Esophagus (tissue), 2 donors: ENCODE measurements around the gene NPBWR2. TPM values are rescaled to one million over a fixed set of nuclear protein-coding genes. Genes with fewer than 3 reads are reported as not detected.

Experiments
- H3K27ac ChIP-seq, 2 donors: one replicate each; pipeline ENCODE4 v1.5.1; 2013; ENCODE audit warnings: low read depth in 2 of 2, mild to moderate bottlenecking in 2 of 2, inconsistent platforms in 1 of 2, low read length in 1 of 2, moderate library complexity in 1 of 2
- H3K27me3 ChIP-seq, 2 donors: one replicate each; pipeline ENCODE4 v1.6.1; 2013; ENCODE audit warnings: low read length in 2 of 2, control low read depth in 1 of 2, mild to moderate bottlenecking in 1 of 2; ENCODE audit not compliant: insufficient read depth in 2 of 2, control insufficient read depth in 1 of 2
- H3K36me3 ChIP-seq, 2 donors: one replicate each; pipeline ENCODE4 v1.6.1; 2013; ENCODE audit warnings: low read length in 1 of 2; ENCODE audit not compliant: control insufficient read depth in 2 of 2, insufficient read depth in 2 of 2
- H3K4me1 ChIP-seq, 2 donors: one replicate each; pipeline ENCODE4 v1.6.1; 2013; ENCODE audit warnings: low read length in 1 of 2; ENCODE audit not compliant: control insufficient read depth in 2 of 2, insufficient read depth in 2 of 2
- H3K4me3 ChIP-seq, 2 donors: one replicate each; pipeline ENCODE4 v1.5.1; 2013; ENCODE audit warnings: low read length in 2 of 2, mild to moderate bottlenecking in 2 of 2, low read depth in 1 of 2, moderate library complexity in 1 of 2
- H3K9me3 ChIP-seq, 2 donors: one replicate each; pipeline ENCODE4 v1.6.1; 2013; ENCODE audit warnings: mild to moderate bottlenecking in 2 of 2, low read depth in 1 of 2, low read length in 1 of 2, moderate library complexity in 1 of 2; ENCODE audit not compliant: control insufficient read depth in 2 of 2, insufficient read depth in 1 of 2
- WGBS, 2 donors: extraction: QIAGEN DNeasy Blood & Tissue Kit; methylation state at CpG; one replicate each; pipeline ENCODE4 v1.1.7; 2013; 5-methylcytosine and 5-hydroxymethylcytosine counted together
- polyA plus RNA-seq, 2 donors: library from polyadenylated mRNA; stranded (reverse); fragments of 200-250 nt; gene quantifications; one replicate each; pipeline ENCODE4 v1.2.3, GENCODE V29; 2013
- donor health status: healthy with polysubstance abuse.
- donor health status: Bipolar disorder and iron deficiency.

The NPBWR2 gene
- polyA plus RNA-seq, 2 donors: not detected

GRCh38 chr20:64143018-64143801, 35.8 kb upstream of the NPBWR2 start:
- 77 to 82% methylated on average over 14 of the region's 14 CpGs for WGBS, 2 donors
- no peaks in the 10 kb centered on the region for H3K27me3 ChIP-seq

GRCh38 chr20:64142590-64142989, 35.2 kb upstream of the NPBWR2 start:
- 27 to 28% methylated on average over 9 of the region's 9 CpGs for WGBS, 2 donors
- Histone ChIP-seq H3K4me3 (no peak overlapping the region), H3K27ac (no peak overlapping the region), H3K36me3 (no peaks in the 10 kb centered on the region), H3K27me3 (no peaks in the 10 kb centered on the region), H3K4me1 (no peaks in the 10 kb centered on the region), H3K9me3 (peaks cover 5 to 16% of the 10 kb centered on the region in 2 donors)

More at GRCh38 chr20:64143018-64143801, 35.8 kb upstream of the NPBWR2 start:
- Histone ChIP-seq H3K4me3 (no peak overlapping the region), H3K4me1 (no peaks in the 10 kb centered on the region), H3K27ac (no peak overlapping the region), H3K9me3 (peaks cover 5 to 16% of the 10 kb centered on the region in 2 donors), H3K36me3 (no peaks in the 10 kb centered on the region)

- H3K36me3 ChIP-seq: no peaks in the 10 kb centered on the region
- H3K27ac ChIP-seq: no peak overlapping the region
- H3K4me1 ChIP-seq: no peaks in the 10 kb centered on the region
- H3K4me3 ChIP-seq: no peak overlapping the region
- 66 to 69% methylated on average over 10 of the region's 10 CpGs for WGBS, 2 donors
- peaks cover 5 to 15% of the 10 kb centered on the region in 2 donors for H3K9me3 ChIP-seq
- no peaks in the 10 kb centered on the region for H3K27me3 ChIP-seq
Observed at GRCh38 chr20:64140956-64141355, 33.6 kb upstream of the NPBWR2 start.

GRCh38 chr20:64140061-64140931, 32.9 kb upstream of the NPBWR2 start:
- Histone ChIP-seq H3K9me3 (peaks cover 3 to 9% of the 10 kb centered on the region in 2 donors), H3K4me3 (no peak overlapping the region), H3K36me3 (no peaks in the 10 kb centered on the region), H3K27me3 (no peaks in the 10 kb centered on the region), H3K4me1 (no peaks in the 10 kb centered on the region), H3K27ac (no peak overlapping the region)
- 69 to 75% methylated on average over 13 of the region's 13 CpGs for WGBS, 2 donors

GRCh38 chr20:64139199-64140060, 32.1 kb upstream of the NPBWR2 start:
- Histone ChIP-seq H3K4me1 (no peaks in the 10 kb centered on the region), H3K27ac (no peak overlapping the region), H3K36me3 (no peaks in the 10 kb centered on the region), H3K27me3 (no peaks in the 10 kb centered on the region), H3K9me3 (peaks cover 0 to under 1% of the 10 kb centered on the region in 2 donors), H3K4me3 (no peak overlapping the region)
- 76 to 79% methylated on average over 21 of the region's 21 CpGs for WGBS, 2 donors

- Histone ChIP-seq H3K4me1 (no peaks in the 10 kb centered on the region), H3K27me3 (no peaks in the 10 kb centered on the region), H3K9me3 (no peaks in the 10 kb centered on the region), H3K4me3 (no peak overlapping the region), H3K36me3 (no peaks in the 10 kb centered on the region), H3K27ac (no peak overlapping the region)
- 76 to 79% methylated on average over 18 of the region's 18 CpGs for WGBS, 2 donors
Observed at GRCh38 chr20:64138276-64138815, 31.0 kb upstream of the NPBWR2 start.

- Histone ChIP-seq H3K27ac (no peak overlapping the region), H3K27me3 (no peaks in the 10 kb centered on the region)
Observed at GRCh38 chr20:64137598-64138031, 30.2 kb upstream of the NPBWR2 start.

GRCh38 chr20:64136004-64136710, 28.8 kb upstream of the NPBWR2 start:
- Histone ChIP-seq H3K4me3 (no peak overlapping the region), H3K9me3 (no peaks in the 10 kb centered on the region), H3K4me1 (no peaks in the 10 kb centered on the region), H3K27me3 (no peaks in the 10 kb centered on the region), H3K36me3 (no peaks in the 10 kb centered on the region), H3K27ac (no peak overlapping the region)
- WGBS, 2 donors: 77% methylated on average over 32 of the region's 32 CpGs

More at GRCh38 chr20:64137598-64138031, 30.2 kb upstream of the NPBWR2 start:
- H3K36me3 ChIP-seq: no peaks in the 10 kb centered on the region
- H3K9me3 ChIP-seq: no peaks in the 10 kb centered on the region
- H3K4me1 ChIP-seq: no peaks in the 10 kb centered on the region
- WGBS, 2 donors: 70 to 76% methylated on average over 6 of the region's 6 CpGs
- no peak overlapping the region for H3K4me3 ChIP-seq
